ENCODE results near the gene COL21A1. TPM values are rescaled to one million over a fixed set of nuclear protein-coding genes. Genes with fewer than 3 reads are reported as not detected.

The COL21A1 gene
- total and polyA plus RNA-seq, 2 of the 4 experiments (the other 2 are of a cell fraction), result 0.05 TPM; not detected in 1

GRCh38 chr6:56043761-56044160, 203.6 kb downstream of the COL21A1 start:
- no peak for DNase-seq
- Histone ChIP-seq H4K5ac (ENCODE audit: low read depth, low read length) (no peak overlapping the region), H3K27ac (ENCODE audit: insufficient read depth, low read length) (no peak overlapping the region), H2BK15ac (ENCODE audit: low read depth, low read length) (no peak overlapping the region), H3K4ac (ENCODE audit: low read depth, low read length) (no peak overlapping the region), H4K20me1 (ENCODE audit: insufficient read depth, low read length) (no peaks in the 10 kb centered on the region), H3K36me3 (ENCODE audit: control insufficient read depth, insufficient read depth, low read length) (no peaks in the 10 kb centered on the region), H3K14ac (replicated peaks; ENCODE audit: low read depth, low read length) (no peak overlapping the region), H3K4me1 (ENCODE audit: control insufficient read depth, insufficient read depth, low read length) (peaks cover 2% of the 10 kb centered on the region; the same call in 1 of the 2 replicates), H2AK9ac (replicated peaks; ENCODE audit: low read depth, low read length, poor library complexity) (no peak overlapping the region), H3K23ac (ENCODE audit: low read depth, low read length) (no peak overlapping the region), H2AFZ (replicated peaks; ENCODE audit: low read length, poor library complexity) (no peak overlapping the region), H2BK20ac (ENCODE audit: low read depth, low read length) (no peak overlapping the region), H3K27me3 (ENCODE audit: control insufficient read depth, insufficient read depth, low read length) (no peaks in the 10 kb centered on the region), H2AK5ac (ENCODE audit: low read depth, low read length) (no peak overlapping the region), H3K4me2 (ENCODE audit: low read depth, low read length) (no peak overlapping the region), H2BK5ac (ENCODE audit: low read depth, low read length, poor library complexity, severe bottlenecking) (no peak overlapping the region), H3K9me1 (ENCODE audit: insufficient read depth, low read length) (no peaks in the 10 kb centered on the region), H3K4me3 (ENCODE audit: insufficient read depth, low read depth, low read length) (no peak overlapping the region), H3K56ac (ENCODE audit: extremely low read depth, insufficient read depth, low read length) (no peak overlapping the region), H4K91ac (ENCODE audit: insufficient read depth, low read depth, low read length) (no peak overlapping the region), H3K79me1 (ENCODE audit: low read depth in 1 of 2, low read length in 2 of 2) (no peaks in the 10 kb centered on the region), H3K18ac (ENCODE audit: low read depth, low read length) (no peak overlapping the region), H4K8ac (ENCODE audit: low read depth in 2 of 2, low read length in 2 of 2) (no peak overlapping the region), H3K9ac (ENCODE audit: low read depth, low read length) (no peak overlapping the region), H2BK120ac (ENCODE audit: low read depth, low read length) (no peak overlapping the region), H3K9me3 (ENCODE audit: control insufficient read depth, insufficient read depth, low read length) (no peaks in the 10 kb centered on the region; the same call in 1 of the 2 replicates)
- ChIA-PET POLR2A (ENCODE audit: unreplicated experiment) (no interaction called here), CTCF (no interaction called here)
- TF ChIP-seq RAD21 (IDR thresholded peaks at IDR 0.05; ENCODE audit: low read length), result no peak
- TF ChIP-seq FOS (IDR thresholded peaks at IDR 0.05; ENCODE audit: low read depth, low read length), result no peak
- TF ChIP-seq RCOR1 (IDR thresholded peaks at IDR 0.05; ENCODE audit: insufficient replicate concordance, low read length), result no peak
- no peak for TF ChIP-seq MXI1 (IDR thresholded peaks at IDR 0.05; ENCODE audit: borderline replicate concordance, low read depth, low read length)
- TF ChIP-seq RFX5 (IDR thresholded peaks at IDR 0.05; ENCODE audit: low read depth, low read length), result no peak
- TF ChIP-seq POLR2A (IDR thresholded peaks at IDR 0.05; ENCODE audit: low read depth, low read length), result no peak
- dilution Hi-C loops (cut with HindIII; ENCODE audit: low sequenced_read_pairs, unreplicated experiment), result no loop called here
- no peak for ATAC-seq (ENCODE audit: low read depth)
- in situ Hi-C loops (cut with MboI; ENCODE audit: low sequenced_read_pairs), result no loop called here
- BruUV-seq (replicated peaks), result no TSS peak
- intact Hi-C loops (cut with micrococcal nuclease), result no loop called here
- no CpG with 5 or more reads among the region's 4 CpGs for WGBS, 2 experiments (ENCODE audit: extremely low coverage in 2 of 2, insufficient read length in 1 of 2)

Measured in IMR-90 (cell line).